GM15510 (cell line): ENCODE measurements around the gene SWSAP1.
A peak's percentile ranks its signal among the peaks of the same experiment; 100 is the strongest.

Source experiments
- POLR2A ChIP-seq: IDR thresholded peaks from 3 replicates; pipeline ENCODE4 v1.6.1; 2011; ENCODE audit warnings: borderline replicate concordance; ENCODE audit not compliant: insufficient read length; ENCODE audit errors: extremely low read depth

Gene SWSAP1, protein sequence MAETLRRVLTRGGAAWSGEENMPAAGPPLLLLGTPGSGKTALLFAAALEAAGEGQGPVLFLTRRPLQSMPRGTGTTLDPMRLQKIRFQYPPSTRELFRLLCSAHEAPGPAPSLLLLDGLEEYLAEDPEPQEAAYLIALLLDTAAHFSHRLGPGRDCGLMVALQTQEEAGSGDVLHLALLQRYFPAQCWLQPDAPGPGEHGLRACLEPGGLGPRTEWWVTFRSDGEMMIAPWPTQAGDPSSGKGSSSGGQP

GRCh38 chr19:11374433-11375142, at the start of gene SWSAP1:
SWSAP1 (plus strand) TSS chr19:11374666; CDS start chr19:11374681, 15 bp downstream.
- peak; percentile 75 for TF ChIP-seq POLR2A

DNA sequence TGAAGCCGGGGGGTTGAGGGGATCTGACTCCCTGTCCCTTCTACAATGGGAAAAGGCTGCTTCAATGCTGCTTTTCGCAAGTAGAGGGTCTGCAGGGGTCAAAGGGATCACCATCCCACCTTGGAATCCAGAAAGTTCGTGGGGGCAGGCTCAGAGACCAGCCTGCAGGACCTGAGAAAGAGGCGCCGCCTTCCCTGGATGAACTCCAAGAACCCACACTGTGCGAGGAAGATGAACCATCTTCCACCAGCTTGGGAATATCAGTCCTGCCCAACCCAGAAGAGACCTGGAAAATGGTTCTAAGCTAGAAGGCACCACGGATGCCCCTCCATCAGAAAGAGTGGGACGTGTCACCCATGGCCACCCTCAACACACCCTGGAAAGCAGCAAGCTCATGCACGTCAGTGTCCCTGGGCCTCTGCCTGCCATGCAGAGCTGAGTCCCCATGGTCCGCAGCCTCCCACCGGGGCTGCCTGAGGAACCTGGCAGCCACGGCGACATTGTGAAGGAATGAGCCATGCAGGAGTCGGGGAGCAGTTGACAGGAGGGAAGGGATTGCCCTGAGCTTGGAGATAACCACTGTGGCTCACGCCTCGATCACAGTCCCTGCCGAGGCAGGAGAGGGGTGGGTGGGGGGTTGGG, 49.6 kb upstream of the SWSAP1 start:
- no peak for TF ChIP-seq POLR2A

DNA sequence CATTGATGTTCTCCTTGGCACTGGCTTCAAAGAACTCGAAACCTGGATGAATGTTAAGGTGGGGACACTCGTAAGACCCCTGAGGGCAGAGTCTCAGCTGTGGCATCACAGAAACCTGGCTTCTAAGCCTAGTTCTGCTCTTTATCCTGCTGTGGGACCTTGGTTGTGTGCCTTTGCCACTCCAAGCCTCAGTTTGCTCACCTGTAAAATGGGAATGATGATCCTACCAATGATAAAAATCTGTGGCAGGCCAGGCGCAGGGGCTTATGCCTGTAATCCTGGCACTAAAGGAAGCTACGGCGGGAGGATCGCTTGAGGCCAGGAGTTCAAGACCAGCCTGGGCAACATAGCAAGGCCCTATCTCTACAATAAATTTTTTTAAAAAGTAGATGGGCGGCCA, 48.9 kb upstream of the SWSAP1 start:
- TF ChIP-seq POLR2A = no peak

DNA sequence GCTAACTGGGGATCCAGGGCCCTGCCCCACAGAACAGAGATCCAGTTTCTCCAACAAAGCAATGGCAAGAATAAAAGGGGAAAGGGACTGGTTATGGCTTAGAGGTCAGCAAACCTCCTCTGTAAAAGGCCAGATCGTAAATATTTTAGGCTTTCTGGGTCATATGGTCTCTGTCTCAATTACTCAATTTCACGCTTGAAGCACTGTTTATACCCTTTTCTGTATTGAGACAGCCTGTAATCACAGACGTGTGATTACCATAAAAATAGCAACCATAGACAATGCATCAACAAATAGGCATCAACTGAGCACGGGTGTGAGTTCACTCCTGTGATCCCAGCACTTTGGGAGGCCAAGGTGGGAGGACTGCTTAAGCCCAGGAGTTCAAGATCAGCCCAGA, 44.3 kb upstream of the SWSAP1 start:
- no peak for TF ChIP-seq POLR2A

DNA sequence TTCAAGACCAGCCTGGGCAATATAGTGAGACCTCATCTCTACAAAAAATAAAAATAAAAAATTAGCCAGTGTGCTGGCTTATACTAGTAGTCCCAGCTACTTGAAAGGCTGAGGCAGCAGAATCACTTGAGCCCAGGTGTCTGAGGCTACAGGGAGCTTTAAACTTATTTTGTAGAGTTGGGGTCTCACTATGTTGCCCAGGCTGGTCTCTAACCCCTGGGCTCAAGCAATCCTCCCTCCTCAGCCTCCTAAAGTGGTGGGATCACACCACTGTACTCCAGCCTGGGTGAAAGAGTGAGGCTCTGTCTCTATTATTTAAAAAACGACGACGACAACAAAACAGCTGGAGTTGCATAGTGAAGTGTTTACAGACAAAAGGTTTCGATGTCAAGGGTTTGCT, 43.0 kb upstream of the SWSAP1 start:
- TF ChIP-seq POLR2A = no peak

- TF ChIP-seq POLR2A = no peak
Measured at GRCh38 chr19:11332822-11333221, 41.6 kb upstream of the SWSAP1 start.

- no peak for TF ChIP-seq POLR2A
Measured at GRCh38 chr19:11335449-11336146, 38.9 kb upstream of the SWSAP1 start.

DNA sequence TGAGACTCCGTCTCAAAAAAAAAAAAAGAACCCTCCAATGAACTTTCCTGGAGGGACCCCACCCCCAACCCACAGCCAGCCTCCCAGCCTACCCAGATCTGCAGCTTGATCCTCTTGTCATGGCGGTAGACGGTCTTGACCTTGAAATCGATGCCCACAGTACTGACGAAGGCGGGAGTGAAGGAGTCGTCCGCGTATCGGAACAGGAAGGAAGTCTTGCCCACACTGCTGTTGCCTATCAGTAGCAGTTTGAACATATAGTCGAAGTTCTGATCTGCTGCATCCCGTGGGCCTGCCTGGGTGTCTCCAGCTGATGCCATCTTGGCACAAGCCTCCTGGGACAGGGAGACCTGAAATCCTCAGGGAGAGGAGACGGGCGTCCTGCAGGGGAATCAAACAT, 37.4 kb upstream of the SWSAP1 start:
- no peak for TF ChIP-seq POLR2A

GRCh38 chr19:11338121-11338520, 36.3 kb upstream of the SWSAP1 start:
- no peak for TF ChIP-seq POLR2A

DNA sequence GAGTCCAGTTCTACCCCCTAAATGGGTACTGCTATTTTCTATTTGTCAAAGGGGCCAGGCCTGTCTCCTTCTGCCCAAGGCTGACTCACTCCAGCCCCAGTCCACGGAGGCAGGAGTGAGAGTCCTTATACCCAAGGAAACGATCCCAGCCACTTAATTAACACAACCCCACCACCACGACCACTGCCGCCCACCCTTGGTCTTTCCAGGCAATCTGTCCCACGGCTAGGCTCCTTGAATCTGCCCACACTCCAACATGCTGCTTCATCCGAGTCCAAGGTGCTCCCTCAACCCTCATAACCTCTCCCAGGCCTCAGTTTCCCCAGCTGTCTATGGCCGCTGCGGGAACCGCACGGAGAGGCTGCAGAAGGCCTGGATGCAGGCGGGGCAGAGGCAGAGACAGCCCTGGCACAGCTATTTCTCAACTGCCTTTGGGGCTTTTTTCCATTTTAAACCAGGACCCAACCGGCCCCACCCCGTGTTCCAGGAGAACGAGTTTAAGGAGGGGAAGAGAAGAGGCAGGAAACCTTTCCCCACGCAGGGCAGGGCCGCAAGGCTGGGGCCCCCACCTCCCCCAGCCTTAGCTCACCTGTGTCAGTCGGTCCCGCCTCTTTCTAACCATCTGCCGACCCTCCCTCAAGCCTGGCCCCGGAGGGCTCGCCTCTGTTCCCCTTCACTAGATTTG, 35.8 kb upstream of the SWSAP1 start:
- no peak for TF ChIP-seq POLR2A

GRCh38 chr19:11339254-11340098, 35.0 kb upstream of the SWSAP1 start, which contains the start of gene RAB3D:
RAB3D (minus strand) TSS chr19:11339657; CDS start chr19:11337399, 2,258 bp downstream.
- TF ChIP-seq POLR2A = peak; percentile 72

DNA sequence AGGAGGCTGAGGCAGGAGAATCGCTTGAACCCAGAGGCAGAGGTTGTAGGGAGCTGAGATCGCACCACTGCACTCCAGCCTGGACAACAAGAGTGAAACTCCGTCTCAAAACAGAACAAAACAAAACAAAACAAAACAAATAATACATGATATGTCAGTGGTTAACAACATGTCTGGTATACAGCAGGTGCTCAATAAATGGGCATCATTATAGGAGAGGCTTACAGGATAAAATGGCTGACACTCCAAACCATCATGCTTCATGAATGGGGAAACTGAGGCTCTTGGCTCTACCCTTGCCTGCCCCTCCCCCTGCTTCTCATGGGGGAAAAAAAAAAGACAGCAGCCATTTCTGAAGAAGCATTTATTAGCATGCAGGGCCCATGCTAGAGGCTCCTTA, 32.0 kb upstream of the SWSAP1 start:
- no peak for TF ChIP-seq POLR2A

- TF ChIP-seq POLR2A = no peak
Measured at GRCh38 chr19:11345122-11345803, 29.2 kb upstream of the SWSAP1 start.
